Measurements from ENCODE around the gene RCC1. TPM values are rescaled to one million over a fixed set of nuclear protein-coding genes. Genes with fewer than 3 reads are reported as not detected.
"Not testable (repeated sequence)": the region's sequence is repeated elsewhere in the genome, so short reads cannot be mapped to it uniquely, and the experiment has no call there.

Gene RCC1
- polyA plus RNA-seq, 1 donor from 2014 or later = 13.3 TPM

- Mint-ChIP-seq H3K4me1 (peaks cover 18 to 32% (median 23%) of the 10 kb centered on the region in 3 donors), H3K36me3 (peaks cover 3% of the 10 kb centered on the region), H3K27me3 (peaks cover 2% of the 10 kb centered on the region), H3K4me3 (peak overlapping the region in 3 of 4 donors; percentile 37 to 44 (median 39)), H3K9me3 (no peaks in the 10 kb centered on the region), H3K27ac (peak overlapping the region in 1 of 3 donors; percentile 57)
Measured at GRCh38 chr1:28519946-28520725, 14.3 kb downstream of the RCC1 start.

- peaks cover 18 to 32% (median 23%) of the 10 kb centered on the region in 3 donors for H3K4me1 Mint-ChIP-seq
- not testable (repeated sequence) for H3K9me3 Mint-ChIP-seq
Measured at GRCh38 chr1:28520796-28521195, 15.0 kb downstream of the RCC1 start.

DNA sequence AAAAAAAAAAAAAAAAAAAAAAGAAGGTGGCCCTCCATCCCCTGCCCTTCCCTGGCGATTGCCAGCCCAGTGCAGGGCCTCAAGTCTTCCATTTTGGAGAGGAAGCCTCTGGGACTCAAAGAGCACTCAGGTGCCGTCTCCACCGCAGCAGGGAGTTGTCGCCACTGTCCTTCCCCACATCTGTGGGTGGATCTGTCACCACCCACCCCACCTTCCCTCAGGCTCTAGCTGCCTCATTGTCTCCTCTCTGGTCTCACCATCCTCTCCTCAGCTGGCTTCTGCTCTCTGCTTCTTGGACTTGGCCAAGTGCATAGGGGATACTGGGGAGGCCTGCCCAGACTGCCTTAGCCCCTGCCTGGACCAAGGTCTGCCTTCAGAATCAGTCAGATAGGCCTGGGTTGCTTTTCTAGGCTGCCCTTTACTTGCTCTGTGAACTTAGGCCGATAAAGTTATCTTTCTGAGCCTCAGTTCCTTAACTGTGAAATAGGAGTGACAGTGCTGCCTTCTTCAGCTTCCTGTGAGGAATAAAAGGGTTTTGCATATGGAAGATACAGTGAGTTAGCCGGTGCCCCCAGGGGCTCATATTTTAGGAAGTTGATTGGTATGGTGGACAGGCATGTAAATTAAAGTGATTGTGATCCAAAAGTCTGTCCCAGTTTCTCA is 15.8 kb downstream of the RCC1 start:
- Mint-ChIP-seq H3K4me1 (peaks cover 15 to 30% (median 21%) of the 10 kb centered on the region in 3 donors), H3K36me3 (peaks cover 3% of the 10 kb centered on the region), H3K4me3 (peak overlapping the region in 3 of 4 donors; percentile 37 to 77 (median 48)), H3K27ac (peak overlapping the region in 2 of 3 donors; percentile 9 to 82), H3K27me3 (peaks cover 2% of the 10 kb centered on the region), H3K9me3 (no peaks in the 10 kb centered on the region)

More at GRCh38 chr1:28520796-28521195, 15.0 kb downstream of the RCC1 start:
- not testable (repeated sequence) for H3K27me3 Mint-ChIP-seq, H3K27ac Mint-ChIP-seq, H3K36me3 Mint-ChIP-seq, H3K4me3 Mint-ChIP-seq

GRCh38 chr1:28522537-28522936 is 16.7 kb downstream of the RCC1 start:
- peaks cover 8 to 25% (median 14%) of the 10 kb centered on the region in 3 donors for H3K4me1 Mint-ChIP-seq
- not testable (repeated sequence) for H3K36me3 Mint-ChIP-seq, H3K9me3 Mint-ChIP-seq, H3K27ac Mint-ChIP-seq, H3K27me3 Mint-ChIP-seq, H3K4me3 Mint-ChIP-seq

DNA sequence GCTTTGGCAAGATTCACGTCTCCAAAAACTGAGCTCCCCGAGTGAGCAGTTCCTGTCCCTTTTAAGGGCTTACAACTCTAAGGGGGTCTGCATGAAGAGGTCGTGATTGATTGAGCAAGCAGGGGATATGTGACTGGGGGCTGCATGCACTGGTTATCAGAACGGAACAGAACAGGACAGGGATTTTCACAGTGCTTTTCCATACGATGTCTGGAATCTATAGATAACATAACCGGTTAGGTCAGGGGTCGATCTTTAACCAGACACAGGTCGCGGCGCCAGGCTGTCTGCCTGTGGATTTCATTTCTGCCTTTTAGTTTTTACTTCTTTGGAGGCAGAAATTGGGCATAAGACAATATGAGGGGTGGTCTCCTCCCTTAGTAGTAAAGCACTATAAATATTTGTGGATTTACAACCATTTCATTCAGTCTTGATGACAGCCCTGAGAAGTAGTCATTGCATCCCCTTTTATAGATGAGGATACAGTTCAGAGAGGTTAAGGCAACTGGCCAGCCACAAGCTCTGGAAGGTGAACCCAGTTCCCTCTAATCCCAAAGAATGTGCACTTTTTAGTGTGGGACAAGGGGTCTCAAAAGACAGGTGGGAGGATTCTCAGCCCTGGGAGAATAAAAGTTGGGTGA is 19.3 kb downstream of the RCC1 start:
- not testable (repeated sequence) for H3K27me3 Mint-ChIP-seq, H3K9me3 Mint-ChIP-seq, H3K4me3 Mint-ChIP-seq, H3K36me3 Mint-ChIP-seq, H3K27ac Mint-ChIP-seq
- H3K4me1 Mint-ChIP-seq = peaks cover 0 to 14% (median 4%) of the 10 kb centered on the region in 3 donors

DNA sequence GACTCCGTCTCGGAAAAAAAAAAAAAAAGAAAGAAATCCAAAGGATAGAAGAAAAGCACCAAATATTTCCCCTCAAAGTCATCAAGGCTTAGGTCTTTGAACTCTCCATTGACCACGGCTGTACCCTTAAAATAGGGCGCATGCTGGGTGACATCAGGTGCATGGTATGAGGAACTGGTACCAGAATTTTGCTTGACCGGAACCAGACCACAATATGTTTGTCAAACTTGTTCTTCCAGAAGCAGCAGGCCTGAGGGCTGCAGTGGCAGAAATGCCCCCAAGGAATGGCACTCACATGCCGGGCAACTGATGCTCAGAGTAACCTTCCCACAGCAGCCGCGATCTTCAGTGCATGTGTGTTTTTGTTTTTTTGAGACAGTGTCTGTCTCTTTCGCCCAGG is 21.0 kb downstream of the RCC1 start:
- Mint-ChIP-seq H3K4me1 (peaks cover 0 to 8% (median under 1%) of the 10 kb centered on the region in 3 donors), H3K9me3 (no peaks in the 10 kb centered on the region), H3K4me3 (no peak overlapping the region), H3K27ac (no peak overlapping the region), H3K27me3 (no peaks in the 10 kb centered on the region), H3K36me3 (peaks cover 8% of the 10 kb centered on the region)

GRCh38 chr1:28530456-28530855 is 24.6 kb downstream of the RCC1 start:
- H3K27ac Mint-ChIP-seq = no peak overlapping the region
- H3K9me3 Mint-ChIP-seq = no peaks in the 10 kb centered on the region
- no peaks in the 10 kb centered on the region for H3K27me3 Mint-ChIP-seq
- H3K36me3 Mint-ChIP-seq = peaks cover 7% of the 10 kb centered on the region
- H3K4me3 Mint-ChIP-seq = no peak overlapping the region
- no peaks in the 10 kb centered on the region for H3K4me1 Mint-ChIP-seq

GRCh38 chr1:28534671-28535070 is 28.8 kb downstream of the RCC1 start:
- no peaks in the 10 kb centered on the region for H3K4me1 Mint-ChIP-seq
- no peak overlapping the region for H3K4me3 Mint-ChIP-seq
- no peak overlapping the region for H3K27ac Mint-ChIP-seq
- no peaks in the 10 kb centered on the region for H3K27me3 Mint-ChIP-seq
- no peaks in the 10 kb centered on the region for H3K9me3 Mint-ChIP-seq
- H3K36me3 Mint-ChIP-seq = peaks cover 7% of the 10 kb centered on the region

DNA sequence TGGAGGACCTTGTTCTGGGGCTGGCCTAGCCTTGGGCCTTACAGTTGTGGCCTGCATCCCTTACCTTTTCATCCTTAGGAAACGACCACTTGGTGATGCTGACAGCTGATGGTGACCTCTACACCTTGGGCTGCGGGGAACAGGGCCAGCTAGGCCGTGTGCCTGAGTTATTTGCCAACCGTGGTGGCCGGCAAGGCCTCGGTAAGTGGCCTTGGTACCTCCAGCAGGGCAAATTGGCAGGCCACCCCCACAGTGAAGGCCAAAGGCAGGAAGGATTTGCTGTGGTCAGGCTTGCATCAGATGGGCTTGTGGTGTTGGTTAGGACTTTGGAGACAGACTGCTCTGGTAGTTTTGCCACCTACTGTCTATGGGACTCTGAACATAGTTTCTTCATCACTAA is 29.3 kb downstream of the RCC1 start:
- H3K27ac Mint-ChIP-seq = no peak overlapping the region
- H3K4me3 Mint-ChIP-seq = no peak overlapping the region
- no peaks in the 10 kb centered on the region for H3K4me1 Mint-ChIP-seq
- no peaks in the 10 kb centered on the region for H3K9me3 Mint-ChIP-seq
- H3K36me3 Mint-ChIP-seq = peaks cover 7% of the 10 kb centered on the region
- no peaks in the 10 kb centered on the region for H3K27me3 Mint-ChIP-seq

GRCh38 chr1:28537457-28538199 is 31.8 kb downstream of the RCC1 start:
- Mint-ChIP-seq H3K36me3 (no peaks in the 10 kb centered on the region), H3K4me1 (no peaks in the 10 kb centered on the region), H3K4me3 (no peak overlapping the region), H3K27me3 (no peaks in the 10 kb centered on the region), H3K9me3 (no peaks in the 10 kb centered on the region), H3K27ac (no peak overlapping the region)

DNA sequence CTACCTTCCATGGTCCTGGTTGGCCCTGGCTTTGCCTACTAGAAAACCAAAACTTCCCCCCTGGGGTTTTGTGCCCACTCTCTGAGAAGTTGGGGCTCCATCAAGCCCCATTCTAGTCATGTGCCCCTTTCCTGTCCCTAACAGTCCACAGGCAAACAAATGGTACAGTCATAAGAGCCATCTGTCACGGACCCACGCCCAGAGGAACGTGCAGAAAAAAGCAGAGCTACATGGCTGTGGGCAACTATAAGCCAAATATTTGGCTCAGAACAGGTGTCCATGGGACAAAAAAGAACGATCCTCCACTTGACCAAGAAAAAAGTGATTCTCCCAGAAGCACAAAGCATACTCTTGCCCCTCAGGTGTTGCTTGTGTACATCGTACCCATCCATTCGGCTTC is 32.4 kb downstream of the RCC1 start:
- Mint-ChIP-seq H3K27ac (no peak overlapping the region), H3K4me3 (no peak overlapping the region)

GRCh38 chr1:28540651-28541050 is 34.8 kb downstream of the RCC1 start:
- Mint-ChIP-seq H3K27ac (no peak overlapping the region), H3K4me1 (no peaks in the 10 kb centered on the region)

More for the DNA sequence above, 32.4 kb downstream of the RCC1 start:
- Mint-ChIP-seq H3K9me3 (no peaks in the 10 kb centered on the region), H3K4me1 (no peaks in the 10 kb centered on the region), H3K27me3 (no peaks in the 10 kb centered on the region), H3K36me3 (no peaks in the 10 kb centered on the region)

GRCh38 chr1:28541414-28542015 is 35.7 kb downstream of the RCC1 start:
- H3K9me3 Mint-ChIP-seq, H3K36me3 Mint-ChIP-seq, H3K27me3 Mint-ChIP-seq: not testable (repeated sequence)

More at GRCh38 chr1:28540651-28541050, 34.8 kb downstream of the RCC1 start:
- H3K9me3 Mint-ChIP-seq = no peaks in the 10 kb centered on the region
- H3K36me3 Mint-ChIP-seq = no peaks in the 10 kb centered on the region
- no peak overlapping the region for H3K4me3 Mint-ChIP-seq
- no peaks in the 10 kb centered on the region for H3K27me3 Mint-ChIP-seq

DNA sequence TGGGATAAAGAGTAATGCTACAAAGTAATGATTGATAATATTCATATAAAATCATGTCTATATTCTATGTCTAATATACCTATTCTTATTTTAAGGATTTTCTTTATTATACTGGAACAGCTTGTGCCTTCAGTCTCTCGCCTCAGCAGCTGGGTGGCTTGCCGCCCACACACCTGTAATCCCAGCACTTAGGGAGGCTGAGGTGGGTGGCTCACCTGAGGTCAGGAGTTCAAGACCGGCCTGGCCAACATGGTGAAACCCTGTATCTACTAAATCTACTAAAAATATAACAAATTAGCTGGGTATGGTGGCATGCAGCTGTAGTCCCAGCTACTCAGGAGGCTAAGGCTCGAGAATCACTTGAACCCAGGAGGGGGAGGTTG is 39.4 kb downstream of the RCC1 start:
- H3K9me3 Mint-ChIP-seq = no peaks in the 10 kb centered on the region
- H3K27ac Mint-ChIP-seq = no peak overlapping the region
- H3K36me3 Mint-ChIP-seq = no peaks in the 10 kb centered on the region
- H3K4me1 Mint-ChIP-seq = no peaks in the 10 kb centered on the region
- H3K4me3 Mint-ChIP-seq = no peak overlapping the region
- no peaks in the 10 kb centered on the region for H3K27me3 Mint-ChIP-seq

More at GRCh38 chr1:28541414-28542015, 35.7 kb downstream of the RCC1 start:
- not testable (repeated sequence) for H3K4me3 Mint-ChIP-seq, H3K27ac Mint-ChIP-seq, H3K4me1 Mint-ChIP-seq
